T-helper 2 cell treated with Interferon-gamma antibody and Interleukin-4, amounts not matched to agents 100 ng/mL and 5 ng/mL, for 36 hours (primary cell): Measurements from ENCODE around the gene RHOXF2. TPM values are rescaled to one million over a fixed set of nuclear protein-coding genes. Genes with fewer than 3 reads are reported as not detected.
"Not testable (repeated sequence)": the region's sequence is repeated elsewhere in the genome, so short reads cannot be mapped to it uniquely, and the experiment has no call there.

Experiments
- intact Hi-C: fragments of 100-400 bp; cut with micrococcal nuclease; formaldehyde crosslinking; loops from one replicate; pipeline ENCODE4 v1.15.1; 2023
- total RNA-seq: library from RNA; stranded (reverse); gene quantifications from 2 replicates; pipeline ENCODE4 v1.2.3, GENCODE V29; 2022

The RHOXF2 gene, protein sequence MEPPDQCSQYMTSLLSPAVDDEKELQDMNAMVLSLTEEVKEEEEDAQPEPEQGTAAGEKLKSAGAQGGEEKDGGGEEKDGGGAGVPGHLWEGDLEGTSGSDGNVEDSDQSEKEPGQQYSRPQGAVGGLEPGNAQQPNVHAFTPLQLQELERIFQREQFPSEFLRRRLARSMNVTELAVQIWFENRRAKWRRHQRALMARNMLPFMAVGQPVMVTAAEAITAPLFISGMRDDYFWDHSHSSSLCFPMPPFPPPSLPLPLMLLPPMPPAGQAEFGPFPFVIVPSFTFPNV
- total RNA-seq = not detected in 2 replicates

DNA sequence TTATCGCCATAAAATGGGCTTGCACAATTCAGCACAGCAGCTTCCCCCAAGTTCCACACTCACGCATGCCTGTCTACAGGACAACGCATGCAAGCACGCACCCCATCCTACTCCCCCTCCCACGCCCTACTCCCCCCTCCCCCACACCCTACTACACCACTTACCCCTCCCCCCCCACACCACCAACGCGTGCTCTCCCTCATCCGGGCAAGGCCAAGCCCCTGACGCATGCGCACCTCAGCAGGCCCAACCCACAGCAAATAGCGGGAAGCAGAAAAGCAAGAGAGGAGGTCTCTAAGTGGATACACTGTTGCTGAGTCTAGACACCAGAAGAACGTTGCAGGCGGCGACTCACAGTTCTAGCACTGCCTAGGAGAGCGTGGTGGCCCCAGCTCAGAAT, at the start of gene RHOXF2:
RHOXF2 (plus strand) TSS at position 301 of the 400 bp plus-strand sequence. CDS start 138 bp downstream, outside the sequence.
- intact Hi-C loops = not testable (repeated sequence)

DNA sequence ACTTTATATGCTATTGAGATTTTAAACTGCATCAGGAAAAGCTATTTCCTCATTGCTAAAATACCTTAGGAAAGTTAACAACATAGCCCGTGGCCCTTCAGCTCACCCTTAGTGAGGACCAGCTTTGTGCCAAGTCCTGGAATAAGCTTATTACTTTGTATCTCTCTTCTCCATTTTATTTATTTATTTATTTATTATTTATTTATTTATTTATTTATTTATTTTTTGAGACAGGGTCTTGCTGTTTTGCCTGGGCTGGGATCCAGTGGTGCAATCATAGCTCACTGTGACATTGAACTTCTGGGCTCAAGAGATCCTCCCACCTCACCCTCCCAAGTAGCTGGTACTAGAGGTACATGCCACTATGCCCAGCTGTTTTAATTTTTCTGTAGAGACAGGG, 49.0 kb upstream of the RHOXF2 start:
- intact Hi-C loops = no loop called here

DNA sequence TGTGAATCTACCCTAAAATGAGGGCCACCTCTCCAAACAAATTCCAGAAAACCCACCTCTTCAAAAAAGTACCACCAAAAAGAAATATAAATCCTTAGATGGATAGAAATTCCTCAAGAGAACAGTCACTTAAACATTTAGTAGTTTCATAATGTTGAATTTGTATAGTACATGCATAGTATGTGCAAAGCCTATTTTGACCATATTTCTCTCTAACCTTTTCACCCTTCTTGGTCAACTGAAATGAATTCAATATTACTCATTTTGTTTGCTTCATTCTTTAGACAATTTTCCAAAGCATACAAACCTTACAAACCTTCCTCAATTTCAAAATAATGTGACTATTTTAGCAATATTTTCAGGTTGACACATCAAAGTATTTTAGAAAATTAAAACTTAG, 46.8 kb upstream of the RHOXF2 start:
- intact Hi-C loops = no loop called here

DNA sequence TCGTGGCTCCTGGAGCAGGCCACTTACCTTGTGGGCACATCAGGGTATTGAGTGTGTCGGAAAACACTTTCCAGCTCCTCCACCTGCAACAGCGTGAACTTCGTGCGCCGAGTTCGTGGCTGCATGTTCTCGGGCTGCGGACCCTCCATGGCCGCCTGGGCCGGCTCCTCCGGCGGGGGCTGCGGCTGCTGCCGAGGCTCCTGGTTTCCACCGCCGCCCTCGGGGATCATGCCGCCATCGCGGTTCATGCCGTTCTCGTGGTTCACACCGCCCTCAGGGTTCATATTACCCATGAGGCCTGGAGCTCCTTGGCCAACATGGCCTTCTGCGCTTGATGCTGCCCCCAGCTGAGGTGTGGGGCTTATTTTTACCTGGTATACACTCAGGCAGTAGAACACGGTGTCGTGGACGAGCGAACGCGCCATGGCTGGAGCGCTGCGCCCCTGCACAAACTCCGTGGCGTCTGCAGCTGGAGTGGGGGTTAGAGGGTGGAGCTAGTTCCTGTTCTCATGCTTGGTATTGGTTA, 42.9 kb upstream of the RHOXF2 start, which contains the start of gene RHOXF1:
RHOXF1 (minus strand) TSS at position 476 of the 526 bp plus-strand sequence; CDS start at position 425, 51 bp downstream.
- intact Hi-C loops = no loop called here

DNA sequence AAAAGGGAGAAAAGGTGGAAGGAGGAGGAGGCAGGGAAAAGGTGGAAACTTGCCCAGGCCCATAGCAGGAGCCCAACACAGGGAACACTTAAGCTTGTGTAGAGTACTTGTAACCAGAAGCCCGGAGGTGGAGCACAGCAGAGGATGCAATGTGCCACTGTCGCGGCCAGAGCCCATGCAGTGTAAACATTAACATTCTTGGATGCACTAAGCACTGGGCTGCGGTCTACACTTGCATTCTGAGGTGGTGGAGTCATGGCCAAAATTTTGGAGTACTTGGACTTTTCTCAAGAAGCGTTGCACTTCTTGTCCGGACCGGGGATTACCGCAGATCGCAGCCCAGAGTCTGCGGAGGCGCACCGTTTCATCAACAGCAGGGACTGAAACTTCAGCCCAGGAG, 38.2 kb upstream of the RHOXF2 start:
- intact Hi-C loops = no loop called here

DNA sequence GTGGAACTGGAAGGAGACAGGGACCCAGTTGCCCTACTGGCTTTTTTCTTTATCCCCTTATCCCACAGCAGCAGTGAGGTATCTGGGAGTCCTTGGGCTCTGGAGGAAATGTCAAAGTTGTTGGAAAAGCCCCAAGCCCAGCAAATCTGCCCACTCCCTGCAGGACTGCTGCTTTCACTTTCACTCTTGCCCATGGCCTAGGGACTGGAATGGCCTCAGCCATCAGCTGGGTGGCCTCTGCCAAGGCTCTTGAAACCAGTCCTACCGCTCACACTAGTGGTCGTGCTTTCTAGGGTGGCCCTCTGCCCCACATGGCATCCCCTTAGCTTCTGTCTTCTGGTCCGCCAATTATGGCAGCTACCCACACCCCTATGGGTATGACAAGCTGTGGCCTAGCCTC, 33.0 kb upstream of the RHOXF2 start:
- intact Hi-C loops = no loop called here

DNA sequence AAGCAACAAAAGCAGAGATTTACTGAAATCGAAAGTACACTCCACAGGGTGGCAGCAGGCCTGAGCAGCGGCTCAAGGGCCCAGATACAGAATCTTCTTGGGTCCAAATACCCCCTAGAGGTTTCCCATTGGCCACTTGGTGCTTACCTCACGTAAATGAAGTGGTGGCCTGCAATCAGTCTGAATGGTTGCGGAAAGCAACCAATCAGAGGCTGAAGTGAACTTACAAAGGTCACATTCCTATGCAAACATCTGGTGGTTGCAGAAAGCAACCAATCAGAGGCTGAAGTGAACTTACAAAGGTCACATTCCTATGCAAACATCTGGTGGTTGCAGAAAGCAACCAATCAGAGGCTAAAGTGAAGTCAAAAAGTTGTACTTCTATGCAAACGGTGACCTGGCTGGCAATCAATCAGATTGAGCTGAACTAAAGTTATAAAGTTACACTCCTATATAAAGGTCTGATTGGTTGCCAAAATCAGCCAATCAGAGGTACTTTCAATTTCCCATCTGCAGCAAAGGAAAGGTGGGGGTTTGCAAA, 30.0 kb upstream of the RHOXF2 start:
- intact Hi-C loops = not testable (repeated sequence)

DNA sequence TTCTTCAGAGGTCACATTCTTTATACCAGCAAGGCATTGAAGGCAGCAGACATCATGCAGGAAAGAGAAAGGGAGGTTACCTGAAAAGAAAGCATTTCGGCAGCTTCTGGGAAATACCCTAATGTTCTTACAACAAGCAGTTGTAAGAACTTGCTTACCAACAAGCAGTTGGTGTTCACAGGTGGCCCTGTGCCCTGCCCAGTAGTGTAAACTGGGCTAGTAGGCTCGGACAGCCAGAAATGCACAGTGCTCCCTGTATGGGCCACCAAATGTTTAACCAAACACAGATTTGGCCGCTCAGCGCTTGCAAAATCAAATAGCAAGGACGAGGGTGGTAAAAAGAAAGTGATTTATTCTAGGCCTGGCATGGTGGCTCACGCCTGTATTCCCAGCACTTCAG, 22.3 kb upstream of the RHOXF2 start:
- intact Hi-C loops = no loop called here

DNA sequence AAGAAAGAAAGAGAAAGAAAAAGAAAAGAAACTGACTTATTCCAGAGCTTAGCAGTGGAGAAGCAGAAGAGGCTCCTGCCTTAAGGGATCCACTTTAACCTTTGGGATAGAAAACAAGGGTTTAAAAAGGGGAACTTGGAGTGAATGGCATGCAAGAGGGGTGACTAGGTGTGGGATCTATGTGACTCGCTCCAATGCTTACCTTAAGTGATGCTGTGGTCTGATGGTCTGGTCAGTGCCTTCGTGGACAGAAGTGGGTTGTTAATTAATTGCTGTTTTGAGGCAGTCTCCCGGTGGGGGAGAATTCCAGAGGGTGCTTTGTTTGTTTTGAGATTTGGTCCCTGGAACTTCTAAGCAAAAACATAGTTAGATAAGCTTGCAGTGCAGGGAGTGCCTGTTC, 21.6 kb upstream of the RHOXF2 start:
- intact Hi-C loops = no loop called here

DNA sequence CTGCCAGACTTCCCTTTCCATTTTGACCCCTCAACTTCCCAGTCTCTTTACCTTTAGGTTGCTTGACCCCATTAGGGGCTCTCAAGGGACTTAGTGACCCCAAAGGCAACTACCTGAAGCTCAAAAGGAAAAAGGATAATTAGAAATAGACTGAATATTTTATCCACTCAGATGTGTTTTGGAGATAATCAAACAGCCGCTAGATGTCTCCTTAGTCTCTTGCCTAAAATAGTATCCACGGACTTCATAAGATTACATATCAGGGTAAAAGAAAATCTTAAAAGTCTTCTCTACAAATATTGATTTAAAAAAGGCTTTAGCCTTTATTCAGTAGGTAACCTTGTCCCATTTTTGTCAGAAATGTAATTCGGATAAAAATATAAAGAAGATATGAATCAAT, 21.0 kb upstream of the RHOXF2 start:
- intact Hi-C loops = no loop called here

DNA sequence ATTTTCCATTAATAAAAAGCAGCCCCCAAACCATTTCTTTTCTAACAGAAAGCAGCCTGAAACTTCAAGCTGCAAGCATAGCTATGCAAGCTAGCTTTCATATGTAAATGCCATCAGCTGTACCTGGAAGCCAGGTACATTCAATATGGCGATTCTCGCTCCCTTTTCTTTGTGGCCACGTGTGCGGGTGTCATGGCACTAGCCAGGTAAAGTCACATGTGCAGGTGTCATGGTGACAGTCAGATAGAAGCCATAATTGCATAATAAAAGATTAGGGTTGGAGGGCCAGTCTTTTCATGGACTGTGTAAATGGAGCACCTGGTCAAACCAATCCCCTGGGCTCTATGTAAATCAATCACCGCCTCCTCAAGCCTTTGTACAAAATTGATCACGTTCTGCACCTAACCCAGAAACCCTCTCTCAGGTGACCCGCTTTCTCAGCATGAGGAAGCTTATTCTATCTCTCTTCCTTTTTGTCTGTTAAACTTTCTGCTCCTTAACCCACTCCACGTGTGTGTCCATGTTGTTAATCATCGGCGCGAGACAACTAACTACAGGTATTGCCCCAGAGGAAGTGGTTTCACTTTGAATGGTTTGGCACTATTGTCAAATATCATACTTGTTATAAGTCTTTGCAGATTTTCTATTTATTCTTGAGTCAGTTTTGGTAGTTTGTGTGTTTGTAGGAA, 18.0 kb upstream of the RHOXF2 start:
- intact Hi-C loops = no loop called here

DNA sequence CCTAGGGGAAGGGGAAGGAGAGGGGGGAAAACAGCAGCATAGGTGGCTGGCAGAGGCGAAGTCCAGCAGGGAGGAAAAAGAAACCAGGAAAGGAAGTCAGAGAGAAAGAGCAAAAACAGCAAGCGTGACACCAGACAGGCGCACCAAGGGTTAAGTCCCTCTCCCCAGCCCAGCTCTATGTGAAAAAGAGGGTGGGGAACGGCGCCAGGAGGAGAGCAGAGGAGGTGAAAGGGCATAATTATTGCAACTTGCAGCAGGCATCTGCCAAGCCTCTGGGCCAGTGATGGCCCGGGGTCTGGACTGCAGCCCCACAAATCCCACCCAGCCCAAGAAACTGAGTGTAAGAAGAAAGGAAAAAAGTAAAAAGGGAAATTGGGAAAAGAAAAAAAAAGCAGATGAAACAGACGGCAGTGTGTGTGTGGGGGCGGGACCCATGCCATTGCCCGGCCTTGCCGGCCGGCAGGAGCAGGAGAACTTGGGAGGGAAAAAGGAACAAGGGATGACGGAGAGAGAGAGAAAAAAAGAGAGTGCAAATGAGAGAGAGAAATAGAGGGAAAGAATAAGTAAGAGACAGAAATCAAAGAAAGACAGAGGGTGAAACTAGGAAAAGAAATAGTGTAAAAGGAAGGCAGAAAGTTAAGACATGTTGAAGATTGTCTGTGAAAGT, 14.1 kb upstream of the RHOXF2 start:
- intact Hi-C loops = no loop called here

DNA sequence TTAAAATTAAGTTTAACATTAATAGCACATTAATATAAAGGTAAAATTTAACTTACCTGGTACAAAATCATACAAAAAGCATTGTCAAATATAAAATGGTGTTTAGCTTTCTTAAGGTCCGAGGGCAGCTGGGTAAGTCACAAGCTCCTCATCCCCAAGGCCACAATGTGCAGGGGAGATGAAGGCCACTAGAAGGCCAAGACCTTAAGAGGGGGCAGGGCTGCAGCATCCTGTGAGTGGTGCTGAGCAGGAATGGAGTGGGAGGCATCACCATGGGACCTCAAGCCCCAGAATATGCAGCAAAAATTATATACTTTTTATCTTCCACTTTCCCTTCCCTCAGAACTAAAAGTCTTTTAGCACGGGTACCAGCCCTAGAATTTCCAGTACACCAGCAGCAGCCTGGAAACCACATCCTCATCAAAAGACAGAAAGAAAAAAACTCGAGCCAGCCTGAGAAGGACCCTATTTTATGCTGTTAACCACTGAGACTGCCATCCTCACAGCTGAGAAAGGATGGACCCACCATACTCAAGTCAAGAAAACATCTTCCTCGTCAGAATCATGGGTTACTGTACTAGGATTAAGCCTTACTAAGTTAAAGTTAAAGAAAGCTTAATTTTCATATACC, 13.0 kb upstream of the RHOXF2 start:
- intact Hi-C loops = no loop called here

DNA sequence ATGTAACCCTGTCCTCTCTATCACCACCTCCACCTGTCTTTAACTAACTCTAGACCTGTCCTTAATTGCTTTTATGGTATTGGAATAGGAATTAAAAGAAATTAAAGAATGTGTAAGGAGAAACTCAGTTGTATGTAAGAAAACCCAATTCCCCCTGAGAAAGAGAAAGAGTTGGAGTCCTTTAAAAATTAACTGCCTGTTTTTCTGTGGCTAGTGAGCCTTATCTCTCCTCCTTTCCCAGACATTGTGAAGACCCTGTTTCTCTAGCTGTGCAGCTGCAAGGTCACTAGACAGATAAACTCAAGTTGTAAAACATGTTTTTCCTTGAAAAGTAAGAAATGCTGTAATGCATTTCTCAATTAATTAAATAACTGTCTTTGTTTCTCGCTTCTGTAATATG, 12.1 kb upstream of the RHOXF2 start:
- intact Hi-C loops = not testable (repeated sequence)

DNA sequence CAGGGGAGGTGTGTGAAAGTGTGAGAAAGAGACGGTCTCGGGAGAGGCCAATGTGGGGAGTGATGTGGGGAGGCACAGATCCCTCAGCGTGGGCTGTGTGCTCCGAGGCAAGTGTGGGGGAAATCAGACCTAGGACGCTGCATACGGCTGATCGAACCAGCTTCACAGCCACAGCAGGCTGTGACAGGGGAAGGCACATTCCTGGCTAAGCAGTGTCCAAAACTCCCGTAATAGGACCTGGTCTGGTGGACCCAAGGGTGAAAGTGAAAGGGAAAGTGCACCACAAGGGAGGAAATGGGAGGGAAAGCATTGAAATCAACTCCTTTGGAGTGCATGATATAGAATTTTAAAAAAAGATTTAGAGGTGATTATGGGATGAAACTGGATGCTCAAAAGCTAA, 10.9 kb upstream of the RHOXF2 start:
- intact Hi-C loops = no loop called here

DNA sequence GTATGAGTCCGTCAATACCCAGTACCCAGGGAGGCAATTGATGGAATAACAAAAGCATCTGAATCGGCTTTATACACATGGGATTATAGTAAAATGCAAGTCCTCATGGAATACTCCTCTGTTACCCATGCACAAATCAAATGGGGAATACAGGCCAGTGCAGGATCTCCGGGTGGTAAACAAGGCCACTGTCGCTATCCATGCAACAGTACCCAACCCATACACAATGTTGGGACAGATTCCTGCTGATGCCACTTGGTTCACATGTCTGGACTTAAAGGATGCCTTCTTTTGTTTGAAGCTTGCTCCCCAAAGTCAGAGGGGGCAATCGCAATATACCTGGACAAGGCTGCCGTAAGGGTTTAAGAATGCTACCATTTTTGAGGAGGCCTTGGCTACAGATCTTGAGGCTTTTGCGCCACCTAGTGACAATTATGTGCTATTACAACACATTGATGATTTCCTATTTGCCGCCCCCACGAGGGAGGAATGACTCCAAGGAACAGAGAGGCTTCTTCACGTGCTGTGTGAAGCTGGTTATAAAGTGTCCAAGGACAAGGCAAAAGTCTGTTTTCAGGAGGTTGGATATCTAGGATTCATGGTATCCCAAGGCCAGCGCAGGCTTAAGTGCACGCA, 8.2 kb upstream of the RHOXF2 start:
- intact Hi-C loops = not testable (repeated sequence)

DNA sequence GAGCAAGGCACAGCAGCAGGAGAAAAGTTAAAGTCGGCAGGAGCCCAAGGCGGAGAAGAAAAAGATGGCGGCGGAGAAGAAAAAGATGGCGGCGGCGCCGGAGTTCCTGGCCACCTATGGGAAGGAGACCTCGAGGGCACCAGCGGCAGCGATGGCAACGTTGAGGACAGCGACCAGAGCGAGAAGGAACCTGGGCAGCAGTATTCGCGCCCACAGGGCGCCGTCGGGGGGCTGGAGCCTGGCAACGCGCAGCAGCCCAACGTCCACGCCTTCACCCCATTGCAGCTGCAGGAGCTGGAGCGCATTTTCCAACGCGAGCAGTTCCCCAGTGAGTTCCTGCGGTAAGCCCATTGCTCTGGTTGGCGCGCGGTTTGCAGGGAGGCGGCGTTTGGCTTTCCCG, 673 bp downstream of the RHOXF2 start:
- intact Hi-C loops = not testable (repeated sequence)

DNA sequence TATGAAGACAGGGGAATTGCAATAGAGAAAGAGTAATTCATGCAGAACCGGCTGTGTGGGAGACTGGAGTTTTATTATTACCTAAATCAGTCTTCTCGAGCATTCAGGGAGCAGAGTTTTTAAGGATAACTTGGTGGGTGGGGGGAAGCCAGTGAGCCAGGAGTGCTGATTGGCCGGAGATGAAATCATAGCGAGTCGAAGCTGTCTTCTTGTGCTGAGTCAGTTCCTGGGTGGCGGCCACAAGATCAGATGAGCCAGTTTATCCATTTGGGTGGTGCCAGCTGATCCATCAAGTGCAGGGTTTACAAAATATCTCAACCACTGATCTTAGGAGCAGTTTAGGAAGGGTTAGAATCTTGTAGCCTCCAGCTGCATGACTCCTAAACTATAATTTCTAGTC, 34.8 kb downstream of the RHOXF2 start:
- intact Hi-C loops = not testable (repeated sequence)

DNA sequence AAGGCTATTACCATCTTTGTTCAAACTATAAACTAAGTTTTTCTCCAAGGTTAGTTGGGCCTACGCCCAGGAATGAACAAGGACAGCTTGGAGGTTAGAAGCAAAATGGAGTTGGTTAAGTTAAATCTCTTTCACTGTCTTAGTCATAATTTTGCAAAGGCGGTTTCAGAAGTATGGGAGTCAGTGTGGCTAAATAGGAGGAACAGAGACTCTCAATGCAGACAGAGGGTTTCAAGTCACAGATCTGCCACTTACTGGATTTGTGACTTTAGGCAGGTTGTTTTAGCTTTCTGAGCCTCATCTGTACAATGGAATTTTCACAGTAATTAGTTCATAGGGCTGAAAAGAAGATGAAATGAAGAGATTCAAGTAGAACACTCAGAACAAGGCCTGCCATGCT, 35.3 kb downstream of the RHOXF2 start:
- intact Hi-C loops = not testable (repeated sequence)

DNA sequence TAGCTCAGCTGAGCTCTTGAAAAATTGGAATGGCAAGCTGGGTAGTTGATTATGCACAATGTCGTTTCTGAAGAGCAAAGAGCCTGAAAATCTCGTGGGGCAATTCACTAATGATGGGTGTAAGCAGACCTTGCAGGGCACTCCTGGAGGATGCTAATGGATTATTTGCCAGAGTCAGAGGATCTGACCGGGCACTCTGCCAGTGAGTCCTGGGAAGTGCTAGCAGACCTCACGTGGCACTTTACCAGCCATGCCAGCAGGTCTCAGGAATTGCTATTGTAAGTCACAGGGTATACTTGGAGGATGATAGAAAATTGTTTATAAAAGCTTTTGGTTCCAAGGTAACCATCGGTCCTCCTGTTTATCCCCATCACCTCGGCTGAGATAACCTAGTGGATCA, 37.4 kb downstream of the RHOXF2 start:
- intact Hi-C loops = not testable (repeated sequence)
